ENCODE measurements around the gene RPH3AL.

DNA sequence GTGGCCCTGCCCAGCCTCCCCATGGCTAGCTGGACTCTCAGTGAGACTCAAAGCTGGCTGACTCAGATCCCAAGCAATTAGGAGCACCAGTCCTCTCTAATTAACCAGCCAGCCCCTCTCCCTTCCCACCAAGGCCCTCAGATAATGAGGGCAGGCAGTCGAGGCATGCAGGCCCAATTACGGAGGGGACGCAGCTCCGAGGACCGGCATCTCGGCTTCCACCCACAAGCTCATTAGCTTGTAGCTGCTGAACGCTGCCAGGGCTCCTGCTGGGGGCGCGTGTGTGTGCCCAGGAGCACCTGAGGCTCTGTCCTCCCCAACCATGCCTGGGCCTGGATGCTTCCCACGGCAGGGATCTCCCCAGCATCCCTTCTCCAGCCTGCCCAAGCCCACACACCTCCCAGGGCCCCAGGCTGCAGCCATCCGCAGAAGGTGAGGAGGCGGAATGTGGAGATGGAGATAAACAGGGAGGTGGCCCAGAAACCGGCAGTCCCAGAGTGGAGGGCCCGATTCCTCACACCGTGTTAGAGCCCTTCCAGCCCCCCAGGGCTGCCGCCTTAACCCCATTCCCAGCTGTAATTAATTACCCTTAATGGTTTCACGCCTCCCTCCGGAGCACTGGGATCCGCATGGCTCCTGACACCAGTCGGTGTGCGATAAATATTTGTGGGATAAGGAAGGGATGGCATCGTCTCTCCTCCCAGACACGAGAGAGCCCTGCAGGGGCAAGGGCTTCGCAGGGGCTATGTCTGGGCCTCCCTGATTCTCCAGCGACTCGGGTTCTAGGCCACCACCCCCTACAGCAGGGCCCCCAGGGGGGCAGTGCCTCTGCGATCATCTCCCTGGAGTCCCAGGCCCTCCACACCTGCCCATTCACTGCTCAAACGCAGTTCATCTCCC lies 42.2 kb downstream of the RPH3AL start:
- TF ChIP-seq, protein P1, sequence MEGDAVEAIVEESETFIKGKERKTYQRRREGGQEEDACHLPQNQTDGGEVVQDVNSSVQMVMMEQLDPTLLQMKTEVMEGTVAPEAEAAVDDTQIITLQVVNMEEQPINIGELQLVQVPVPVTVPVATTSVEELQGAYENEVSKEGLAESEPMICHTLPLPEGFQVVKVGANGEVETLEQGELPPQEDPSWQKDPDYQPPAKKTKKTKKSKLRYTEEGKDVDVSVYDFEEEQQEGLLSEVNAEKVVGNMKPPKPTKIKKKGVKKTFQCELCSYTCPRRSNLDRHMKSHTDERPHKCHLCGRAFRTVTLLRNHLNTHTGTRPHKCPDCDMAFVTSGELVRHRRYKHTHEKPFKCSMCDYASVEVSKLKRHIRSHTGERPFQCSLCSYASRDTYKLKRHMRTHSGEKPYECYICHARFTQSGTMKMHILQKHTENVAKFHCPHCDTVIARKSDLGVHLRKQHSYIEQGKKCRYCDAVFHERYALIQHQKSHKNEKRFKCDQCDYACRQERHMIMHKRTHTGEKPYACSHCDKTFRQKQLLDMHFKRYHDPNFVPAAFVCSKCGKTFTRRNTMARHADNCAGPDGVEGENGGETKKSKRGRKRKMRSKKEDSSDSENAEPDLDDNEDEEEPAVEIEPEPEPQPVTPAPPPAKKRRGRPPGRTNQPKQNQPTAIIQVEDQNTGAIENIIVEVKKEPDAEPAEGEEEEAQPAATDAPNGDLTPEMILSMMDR (IDR thresholded peaks at IDR 0.05), result no peak
- no peak for TF ChIP-seq POLR2A (IDR thresholded peaks at IDR 0.05)

Measured in ovary (tissue), 3 donors.